Putamen (tissue), 1 donor: ENCODE data around the gene NKAIN2.

Experiments
- DNase-seq: peaks from one replicate; pipeline ENCODE4 v3.0.0-alpha.2; 2016; ENCODE audit warnings: low spot score

NKAIN2 gene

GRCh38 chr6:123803504-123804013, at the start of gene NKAIN2:
NKAIN2 (plus strand) TSS chr6:123803865.
- DNase-seq: no peak

GRCh38 chr6:123759472-123759871, 44.2 kb upstream of the NKAIN2 start:
- DNase-seq: no peak

- DNase-seq: no peak
These were observed 39.8 kb upstream of the NKAIN2 start for GRCh38 chr6:123763904-123764303.

- no peak for DNase-seq
These were observed 38.9 kb upstream of the NKAIN2 start for GRCh38 chr6:123764722-123765121.

- no peak for DNase-seq
These were observed 34.7 kb upstream of the NKAIN2 start for GRCh38 chr6:123768921-123769320.

GRCh38 chr6:123769431-123769830, 34.2 kb upstream of the NKAIN2 start:
- DNase-seq: no peak

GRCh38 chr6:123770247-123770949, 33.3 kb upstream of the NKAIN2 start:
- DNase-seq: no peak

GRCh38 chr6:123771126-123771525, 32.5 kb upstream of the NKAIN2 start:
- DNase-seq: no peak

GRCh38 chr6:123777563-123777962, 26.1 kb upstream of the NKAIN2 start:
- DNase-seq: peak; percentile 8

- DNase-seq: no peak
These were observed 23.6 kb upstream of the NKAIN2 start for GRCh38 chr6:123780021-123780420.

- no peak for DNase-seq
These were observed 19.3 kb upstream of the NKAIN2 start for GRCh38 chr6:123784330-123784729.

- no peak for DNase-seq
These were observed 18.6 kb upstream of the NKAIN2 start for GRCh38 chr6:123785039-123785438.

- DNase-seq: no peak
These were observed 15.3 kb upstream of the NKAIN2 start for GRCh38 chr6:123788319-123788718.

GRCh38 chr6:123794190-123794589, 9.5 kb upstream of the NKAIN2 start:
- no peak for DNase-seq

- DNase-seq: no peak
These were observed 8.9 kb upstream of the NKAIN2 start for GRCh38 chr6:123794799-123795198.

GRCh38 chr6:123801067-123801466, 2.6 kb upstream of the NKAIN2 start:
- no peak for DNase-seq

GRCh38 chr6:123802351-123802696, 1.3 kb upstream of the NKAIN2 start:
- no peak for DNase-seq

- peak; percentile 87 for DNase-seq
These were observed 765 bp upstream of the NKAIN2 start for GRCh38 chr6:123802697-123803503.

- peak; percentile 52 for DNase-seq
These were observed 535 bp downstream of the NKAIN2 start for GRCh38 chr6:123804014-123804786.

GRCh38 chr6:123804787-123805540, 1.3 kb downstream of the NKAIN2 start:
- no peak for DNase-seq

- no peak for DNase-seq
These were observed 2.3 kb downstream of the NKAIN2 start for GRCh38 chr6:123805921-123806320.

GRCh38 chr6:123806561-123806960, 2.9 kb downstream of the NKAIN2 start:
- no peak for DNase-seq
